Stimulated activated CD8-positive, alpha-beta memory T cell treated with anti-CD3 and anti-CD28 coated beads, Interleukin-4, amount 100 ng/mL, for 1 hour (primary cell): ENCODE data around the gene BNC1.

Experiments
- DNase-seq, 2 donors: peaks; one replicate each; pipeline ENCODE4 v3.0.0-alpha.2; 2020; ENCODE audit warnings: low read depth in 2 of 2, low spot score in 1 of 2

The BNC1 gene

GRCh38 chr15:83284559-83285283 is at the start of gene BNC1:
Gene BNC1 (minus strand): TSS chr15:83284664. CDS start chr15:83284628, 36 bp downstream.
- DNase-seq, result no peak

GRCh38 chr15:83327041-83327440 is 42.6 kb upstream of the BNC1 start:
- DNase-seq, result no peak

- DNase-seq, result no peak
These were observed 40.3 kb upstream of the BNC1 start for GRCh38 chr15:83324799-83325198.

- DNase-seq, result no peak
These were observed 38.8 kb upstream of the BNC1 start for GRCh38 chr15:83323296-83323711.

GRCh38 chr15:83322691-83323090 is 38.2 kb upstream of the BNC1 start:
- no peak for DNase-seq

GRCh38 chr15:83322061-83322460 is 37.6 kb upstream of the BNC1 start:
- DNase-seq, result no peak

GRCh38 chr15:83320844-83321243 is 36.4 kb upstream of the BNC1 start:
- no peak for DNase-seq

GRCh38 chr15:83320404-83320803 is 35.9 kb upstream of the BNC1 start:
- no peak for DNase-seq

GRCh38 chr15:83319771-83320170 is 35.3 kb upstream of the BNC1 start:
- no peak for DNase-seq

GRCh38 chr15:83318861-83319415 is 34.5 kb upstream of the BNC1 start:
- no peak for DNase-seq

GRCh38 chr15:83318036-83318435 is 33.6 kb upstream of the BNC1 start:
- no peak for DNase-seq

- DNase-seq, result no peak
These were observed 27.6 kb upstream of the BNC1 start for GRCh38 chr15:83312071-83312470.

GRCh38 chr15:83310521-83311456 is 26.3 kb upstream of the BNC1 start:
- DNase-seq, result no peak

GRCh38 chr15:83308671-83309070 is 24.2 kb upstream of the BNC1 start:
- no peak for DNase-seq

- no peak for DNase-seq
These were observed 22.1 kb upstream of the BNC1 start for GRCh38 chr15:83306561-83306960.

GRCh38 chr15:83305704-83306291 is 21.3 kb upstream of the BNC1 start:
- no peak for DNase-seq

- no peak for DNase-seq
These were observed 20.6 kb upstream of the BNC1 start for GRCh38 chr15:83304861-83305703.

GRCh38 chr15:83303535-83303934 is 19.1 kb upstream of the BNC1 start:
- DNase-seq, result no peak

- no peak for DNase-seq
These were observed 16.4 kb upstream of the BNC1 start for GRCh38 chr15:83300826-83301225.

- DNase-seq, result no peak
These were observed 15.0 kb upstream of the BNC1 start for GRCh38 chr15:83299462-83299861.

- DNase-seq, result no peak
These were observed 11.0 kb upstream of the BNC1 start for GRCh38 chr15:83295417-83295816.
